ENCODE results near the gene VDR.
"Not testable (repeated sequence)": the region's sequence is repeated elsewhere in the genome, so short reads cannot be mapped to it uniquely, and the experiment has no call there.

The VDR gene

DNA sequence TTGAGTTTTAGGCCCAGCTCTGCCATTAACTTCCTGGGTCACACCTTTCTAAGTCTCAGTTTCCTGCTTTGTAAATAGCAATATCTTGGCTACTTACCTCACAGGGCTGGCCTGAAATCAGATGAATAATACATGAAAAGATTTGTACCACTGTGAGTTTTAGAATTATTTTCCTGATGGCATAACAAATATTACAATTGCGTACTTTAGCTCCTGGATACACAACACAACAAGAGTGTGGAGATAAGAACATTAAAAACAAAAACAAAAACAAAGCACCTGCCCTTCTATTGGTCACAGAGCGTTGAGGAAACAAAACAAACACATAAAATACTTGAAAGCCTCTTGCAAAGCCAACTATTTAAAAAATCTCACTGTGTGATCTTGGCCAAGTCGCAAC, 80.2 kb downstream of the VDR start:
- no peak for DNase-seq

DNA sequence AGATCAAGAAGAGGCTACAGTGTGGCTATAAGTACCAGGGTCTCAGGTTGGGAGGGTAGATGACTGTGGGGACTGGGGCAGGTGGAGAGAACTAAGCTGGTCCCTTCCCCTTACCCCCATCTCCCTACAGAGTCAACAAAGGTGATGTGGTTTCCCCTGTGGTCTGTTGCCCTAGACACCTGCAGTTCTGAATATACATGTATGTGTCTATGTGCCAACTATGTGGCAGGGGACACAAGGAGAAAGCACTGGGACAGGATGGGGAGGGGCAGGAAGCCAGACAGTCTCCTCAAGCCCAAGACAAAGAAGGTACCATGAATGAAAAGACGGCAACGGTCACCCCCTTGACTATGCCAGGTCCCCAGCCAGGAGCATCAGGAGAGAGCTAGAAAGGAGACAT, 80.6 kb downstream of the VDR start:
- no peak for DNase-seq

DNA sequence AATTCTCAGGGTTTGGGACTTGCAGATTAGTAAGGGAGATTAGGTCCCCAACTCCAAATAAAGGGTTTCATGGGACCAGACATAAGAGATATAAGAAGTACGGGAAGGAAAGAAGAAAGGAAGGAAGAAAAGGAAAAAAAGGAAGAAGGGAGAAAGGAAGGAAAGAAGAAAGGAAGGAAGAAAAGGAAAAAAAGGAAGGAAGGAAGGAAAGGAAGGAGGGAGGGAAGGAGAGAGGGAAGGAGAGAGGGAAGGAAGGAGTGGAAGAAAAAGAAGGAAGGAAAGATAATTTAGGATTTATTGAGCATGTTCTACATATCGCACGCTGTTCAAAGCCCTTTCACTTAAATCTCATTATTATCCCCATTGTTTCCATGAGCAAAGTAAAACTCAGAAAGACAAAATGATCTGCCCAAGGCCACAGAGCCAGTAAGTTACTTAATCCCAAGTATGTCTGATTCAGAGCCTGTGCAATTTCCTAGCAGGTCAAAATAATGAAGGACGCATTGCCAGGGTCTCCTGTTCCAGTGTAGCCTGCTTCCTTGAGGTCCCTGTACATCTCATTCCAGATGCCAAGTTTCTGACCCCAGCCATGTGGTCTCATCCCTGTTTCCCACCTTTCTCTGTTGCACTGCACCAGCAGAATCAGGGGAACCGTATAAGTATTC, 81.2 kb downstream of the VDR start:
- no peak for DNase-seq

DNA sequence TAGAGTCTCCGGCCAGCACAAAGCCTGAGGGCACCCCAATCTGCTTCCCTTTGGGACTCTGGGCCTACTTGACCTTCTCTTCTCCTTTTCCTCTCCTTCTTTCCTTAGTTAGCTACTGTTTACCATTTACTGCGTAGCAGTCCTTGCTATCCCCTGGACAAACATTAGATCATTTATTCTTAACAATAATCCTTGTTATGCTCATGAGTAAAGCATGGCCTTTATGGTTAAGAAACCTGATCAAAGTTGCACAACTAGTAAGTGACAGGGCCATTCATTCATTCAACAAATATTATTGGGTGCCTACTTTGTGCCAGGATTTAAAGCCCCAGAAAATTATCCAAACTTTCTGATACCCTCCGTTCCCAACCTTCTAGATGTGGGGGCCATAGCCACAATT, 81.9 kb downstream of the VDR start:
- DNase-seq = no peak

DNA sequence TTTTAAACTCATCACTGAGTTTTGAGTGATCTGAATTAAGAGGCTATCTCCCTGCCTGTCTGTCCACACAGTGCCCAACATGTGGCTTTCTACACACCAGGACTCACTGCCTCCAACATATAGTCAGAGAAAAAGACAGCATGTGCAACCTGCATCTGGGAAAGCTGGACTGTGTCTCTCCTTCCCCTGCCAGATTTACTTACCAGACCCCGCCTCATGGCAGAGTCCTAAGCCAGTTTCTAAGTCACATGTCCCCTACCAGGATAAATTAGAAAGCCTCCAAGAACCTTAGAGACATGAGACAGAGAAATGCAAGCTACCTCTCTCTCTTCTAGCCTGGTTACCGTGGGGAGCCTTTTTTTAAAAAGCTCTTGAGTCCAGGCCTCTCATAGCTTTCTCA, 82.4 kb downstream of the VDR start:
- no peak for DNase-seq

DNA sequence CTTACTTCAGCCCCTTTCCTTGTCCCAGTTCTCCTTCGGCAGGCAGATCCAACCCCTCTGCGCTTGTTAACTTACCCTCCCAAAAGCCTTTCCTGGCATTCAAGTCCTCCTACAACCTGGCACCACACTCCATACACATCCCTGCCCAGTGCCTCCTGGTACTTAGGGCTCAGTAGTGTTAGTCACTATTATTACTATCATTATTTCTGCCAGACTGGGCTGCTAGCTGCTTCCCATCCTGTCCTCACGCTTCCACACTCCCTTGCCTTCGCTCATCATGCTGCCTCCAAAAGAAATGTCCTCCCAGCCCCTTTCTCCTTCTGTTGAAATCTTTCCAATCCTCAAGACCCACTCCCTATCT, 83.5 kb downstream of the VDR start:
- DNase-seq = no peak

DNA sequence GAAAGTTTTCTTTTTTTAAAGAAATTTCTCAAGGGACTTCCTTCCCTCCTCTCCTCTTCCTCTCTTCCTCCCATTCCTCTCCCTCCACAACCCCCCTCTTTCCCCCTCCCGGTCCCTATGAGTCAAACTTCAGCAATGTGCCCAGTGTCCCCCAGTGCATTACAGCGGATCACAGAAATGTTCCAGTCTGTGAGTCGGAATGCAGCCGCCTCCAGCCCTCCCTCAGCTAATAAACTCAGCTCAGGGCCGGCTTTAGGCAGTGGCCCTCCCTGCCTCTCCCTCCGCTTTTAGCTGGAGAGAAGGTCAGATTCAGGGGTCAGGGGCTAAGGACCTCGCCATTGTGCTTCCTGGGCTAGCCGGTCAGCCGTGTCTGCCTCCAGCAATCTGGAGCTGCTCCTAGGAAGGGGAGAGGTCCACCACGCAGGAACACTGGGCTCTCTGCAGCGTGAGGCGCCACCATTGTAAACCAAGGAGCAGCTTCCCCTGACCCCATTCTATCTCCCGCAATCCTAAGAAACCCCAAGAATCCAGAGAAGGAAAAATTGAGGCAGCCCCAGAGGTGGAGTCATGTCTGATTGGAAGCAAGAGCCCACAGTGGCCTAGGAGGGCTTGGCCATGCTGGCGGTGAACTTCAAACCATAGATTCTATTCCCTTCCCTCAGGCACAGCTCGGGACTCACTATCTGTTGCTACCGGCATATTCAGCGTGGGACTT, 84.0 kb downstream of the VDR start:
- no peak for DNase-seq

DNA sequence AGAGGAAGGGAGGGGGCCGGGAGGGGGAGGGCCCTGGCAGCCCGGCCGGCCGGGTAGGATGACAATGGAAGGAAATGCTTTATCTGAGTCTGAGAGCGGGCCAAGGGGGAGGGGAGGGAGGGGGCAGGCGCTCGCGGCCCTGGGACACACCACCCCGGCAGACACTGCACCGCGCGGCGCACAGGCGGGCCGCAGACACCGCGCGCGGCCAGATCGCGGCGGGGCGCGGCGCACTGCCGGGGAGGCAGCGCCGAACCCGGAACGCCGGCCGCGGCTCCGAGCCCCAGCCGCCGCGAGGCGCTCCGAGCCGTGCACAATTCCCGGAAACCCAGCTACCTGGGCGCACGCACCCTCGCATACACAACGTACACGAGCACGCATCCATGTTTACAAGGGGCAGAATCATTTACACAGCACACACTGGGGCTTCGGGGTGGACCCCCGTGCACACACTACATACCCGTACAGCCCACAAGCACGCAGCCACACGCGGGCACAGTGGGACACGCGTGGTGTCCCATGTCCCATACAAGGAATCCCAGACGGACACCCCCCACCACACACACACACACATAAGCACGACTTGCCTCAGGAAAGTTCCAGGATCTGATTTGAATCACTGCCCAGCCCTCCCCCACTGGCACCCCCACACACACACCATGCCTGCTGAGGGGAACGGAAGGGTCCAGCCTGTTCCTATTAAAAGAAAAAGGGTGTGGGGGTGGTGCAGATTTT, 84.7 kb downstream of the VDR start, which contains the start of gene HDAC7:
Gene HDAC7 (minus strand): TSS at position 8 of the 735 bp plus-strand sequence. CDS start 118 bp downstream, outside the sequence.
- peak; percentile 70 to 75 for DNase-seq

DNA sequence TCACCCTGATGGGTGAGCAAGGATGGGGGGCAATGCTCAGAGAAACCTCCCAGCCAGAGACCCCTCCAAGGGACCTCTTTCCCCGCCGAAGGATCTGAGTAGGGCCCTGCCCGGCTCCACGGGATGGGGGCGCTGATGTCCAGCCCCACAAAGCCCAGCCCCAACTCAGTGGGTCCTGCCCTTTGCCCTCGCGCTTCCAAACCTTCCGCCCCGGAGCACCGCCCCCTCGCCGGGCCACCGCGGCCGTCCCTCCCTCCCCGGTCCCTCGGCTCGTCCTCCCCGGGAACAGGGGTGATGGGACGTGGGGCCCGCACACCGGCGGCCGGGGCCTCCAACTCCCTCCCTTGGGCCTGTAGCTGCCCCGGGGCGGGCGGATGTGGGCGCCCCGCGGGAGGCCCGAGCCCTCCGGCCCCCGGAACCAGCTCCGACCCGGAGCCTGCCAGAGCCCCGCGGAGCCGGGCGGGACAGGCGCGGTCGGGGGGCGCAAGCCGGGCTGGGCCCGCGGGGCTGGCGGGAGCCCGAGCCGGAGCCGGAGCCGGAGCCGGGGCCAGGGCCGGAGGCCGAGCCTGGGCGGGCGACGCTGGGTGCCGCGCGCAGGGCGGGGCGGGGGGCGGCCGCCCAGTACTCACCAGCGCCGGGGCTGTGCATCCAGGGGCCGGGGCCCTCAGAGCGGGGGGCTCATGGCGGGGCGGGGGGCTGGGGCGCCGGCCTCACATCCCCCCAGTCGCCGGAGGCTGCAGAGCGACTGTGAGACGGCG, 85.5 kb downstream of the VDR start:
- peak in 1 of 2 experiments; percentile 56 for DNase-seq

DNA sequence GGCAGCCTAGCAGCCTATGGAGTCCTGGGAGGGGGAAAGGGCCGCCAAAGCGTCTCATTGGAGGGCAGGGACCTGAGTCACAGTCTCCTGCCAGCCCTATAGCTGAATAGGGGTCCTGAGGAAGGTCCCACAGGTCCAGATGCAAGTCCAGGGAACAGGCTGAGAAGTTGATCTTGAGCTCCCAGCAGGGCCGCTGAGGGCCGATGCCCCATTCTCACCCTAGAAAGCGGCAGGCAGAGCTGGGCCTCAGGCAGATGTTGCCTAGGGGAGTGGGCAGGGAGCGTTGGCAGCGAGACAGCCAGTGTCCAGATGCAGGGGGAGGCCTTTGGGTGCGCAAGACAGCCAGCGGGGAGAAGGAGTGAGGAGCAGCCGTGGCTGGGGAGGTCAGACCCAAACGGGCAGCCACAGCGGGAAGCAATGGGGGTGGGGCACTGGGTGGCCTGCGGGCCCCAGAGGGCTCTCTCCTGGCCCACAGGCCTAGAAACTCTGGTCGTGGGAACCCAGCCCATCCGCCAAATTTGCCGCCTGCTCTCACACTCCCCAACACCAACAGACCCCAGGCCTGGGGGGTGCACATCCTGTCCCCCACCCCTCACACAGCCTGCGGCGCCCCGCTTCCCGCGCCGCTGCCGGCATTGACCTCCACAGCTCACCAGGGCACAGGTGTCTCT, 86.2 kb downstream of the VDR start:
- no peak for DNase-seq

DNA sequence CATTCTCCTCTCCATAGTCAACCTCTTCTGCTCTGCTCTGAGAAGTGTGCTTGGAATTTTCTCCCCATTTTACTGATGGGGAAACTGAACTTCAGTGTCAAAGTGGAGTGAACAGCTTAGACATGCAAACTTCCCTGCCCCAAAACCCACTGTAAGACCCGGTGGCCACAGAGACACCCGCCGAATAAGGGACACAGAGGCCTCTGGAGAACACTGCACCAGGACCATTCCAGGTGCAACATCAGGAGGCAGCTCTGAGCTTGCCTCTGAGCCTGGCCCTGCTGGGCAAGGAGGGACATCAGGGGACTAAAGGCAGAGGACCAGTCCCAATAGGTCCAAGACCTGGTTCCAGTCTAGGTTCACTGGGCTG, 86.8 kb downstream of the VDR start:
- no peak for DNase-seq

DNA sequence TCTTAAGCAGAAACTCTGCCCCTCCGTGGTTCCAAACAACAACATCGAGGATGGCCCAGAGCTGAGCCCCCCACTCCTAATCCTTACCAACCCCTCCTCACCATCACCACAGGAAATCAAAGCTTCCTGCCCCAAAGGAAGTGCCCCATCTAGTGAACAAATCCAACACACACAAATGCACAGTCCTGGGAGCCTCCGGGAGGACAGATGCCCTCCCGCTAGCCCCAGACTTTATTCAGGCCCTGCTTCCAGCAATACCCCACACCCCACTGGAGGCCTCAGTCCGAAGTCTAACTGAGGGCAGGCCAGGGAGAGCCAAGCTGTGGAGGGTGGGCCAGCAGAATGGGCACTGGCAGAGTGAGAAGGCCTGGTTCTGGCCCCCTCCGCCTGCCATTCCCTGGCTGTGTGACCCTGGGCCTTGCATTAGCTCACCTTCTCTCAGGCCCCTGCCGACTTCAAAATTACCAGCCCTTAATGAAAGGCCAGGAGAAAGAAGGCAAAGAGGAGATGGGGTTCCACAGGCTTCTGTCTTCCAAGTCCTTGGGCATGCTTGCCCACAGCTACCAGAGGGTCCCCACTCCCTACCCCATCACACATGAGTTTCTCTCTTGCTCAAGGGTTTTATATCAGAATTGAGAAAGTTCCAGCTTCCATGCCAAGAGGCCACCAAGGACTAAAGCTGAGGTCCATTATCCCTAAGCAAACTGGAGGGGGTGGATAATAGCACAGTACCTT, 87.4 kb downstream of the VDR start:
- no peak for DNase-seq

DNA sequence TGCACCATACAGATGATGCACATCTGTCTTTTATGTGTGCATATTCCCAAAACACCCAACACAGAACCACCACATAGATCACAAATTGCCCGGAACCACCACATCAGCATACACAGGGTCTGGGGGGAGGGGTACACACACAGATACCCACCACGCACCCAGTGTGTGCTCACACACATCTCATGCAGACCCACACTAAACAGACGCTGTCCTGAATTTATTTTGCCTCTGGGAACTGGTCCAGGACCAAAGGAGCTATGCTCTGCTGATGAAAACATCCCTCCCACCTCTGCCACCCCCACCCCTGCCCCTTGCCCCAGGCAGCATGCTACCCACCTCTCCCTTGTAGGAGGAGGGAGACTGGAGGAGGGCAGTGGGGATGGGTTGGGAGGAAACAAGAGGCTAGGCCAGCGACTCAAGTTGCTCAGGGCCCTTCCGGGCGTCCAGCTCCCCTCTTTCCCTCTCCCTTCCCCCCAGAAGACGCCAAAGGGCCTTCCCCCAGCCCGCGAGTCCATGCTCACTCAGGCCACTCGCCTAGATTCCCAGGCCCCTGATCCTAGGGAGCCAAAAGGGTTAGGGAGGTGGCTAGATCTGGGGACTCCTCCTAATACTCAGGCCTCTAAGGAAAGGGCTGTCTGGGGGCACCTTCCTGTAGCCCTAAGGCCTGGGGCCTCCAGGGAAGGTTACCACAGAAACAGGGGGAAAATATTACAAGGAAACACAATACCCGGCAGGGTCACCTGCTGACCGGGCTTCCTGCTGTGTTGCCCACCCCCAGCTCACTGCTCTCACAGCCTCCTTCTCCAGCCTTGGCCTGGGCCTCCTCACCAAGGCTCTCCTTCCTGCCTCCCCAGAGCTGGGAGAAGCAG, 88.2 kb downstream of the VDR start:
- no peak for DNase-seq

DNA sequence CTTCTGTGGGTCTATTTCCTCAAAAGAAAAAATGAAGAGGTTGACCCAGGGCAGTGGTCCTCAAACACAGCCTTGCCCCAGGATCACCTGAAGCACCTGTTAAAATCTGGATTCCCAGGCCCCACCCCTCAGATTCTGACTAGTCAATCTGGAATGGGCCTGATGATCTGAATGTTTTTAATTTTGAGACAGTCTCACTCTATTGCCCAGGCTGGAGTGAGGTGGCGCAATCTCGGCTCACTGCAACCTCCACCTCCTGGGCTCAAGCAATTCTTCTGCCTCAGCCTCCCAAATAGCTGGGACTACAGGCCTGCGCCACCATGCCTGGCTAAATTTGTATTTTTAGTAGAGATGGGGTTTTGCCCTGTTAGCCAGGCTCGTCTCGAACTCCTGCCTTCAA, 89.3 kb downstream of the VDR start:
- DNase-seq = not testable (repeated sequence)

DNA sequence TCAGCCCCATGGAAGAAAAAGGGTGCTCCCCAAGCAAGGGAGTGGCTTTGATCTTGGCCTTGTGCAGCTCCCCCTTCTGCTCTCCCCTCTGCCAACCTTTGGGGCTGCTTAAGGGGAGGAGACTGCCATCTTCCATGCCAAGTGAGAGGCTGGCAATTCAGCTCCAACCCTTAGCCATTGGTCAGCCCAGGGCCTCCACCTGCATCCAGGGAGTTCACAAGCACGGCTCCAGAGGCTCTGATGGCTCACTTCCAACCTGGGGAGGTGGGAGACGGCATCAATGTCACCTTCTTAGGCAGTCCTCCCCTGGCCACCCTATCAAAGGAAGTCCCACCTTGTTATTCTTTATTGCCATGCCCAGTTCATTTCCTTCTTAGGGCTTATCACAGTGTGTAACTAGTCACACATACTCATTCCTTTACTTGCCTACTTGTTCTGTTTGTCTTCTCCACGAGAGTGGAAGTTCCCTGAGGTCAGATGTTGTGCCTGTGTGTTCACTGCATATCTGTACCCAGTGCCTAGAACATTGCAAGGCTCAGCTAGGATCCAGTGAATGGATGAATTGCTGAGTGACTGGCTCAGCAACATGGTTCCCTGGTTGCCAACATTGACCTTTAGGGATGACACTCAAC, 90.1 kb downstream of the VDR start:
- DNase-seq = no peak

DNA sequence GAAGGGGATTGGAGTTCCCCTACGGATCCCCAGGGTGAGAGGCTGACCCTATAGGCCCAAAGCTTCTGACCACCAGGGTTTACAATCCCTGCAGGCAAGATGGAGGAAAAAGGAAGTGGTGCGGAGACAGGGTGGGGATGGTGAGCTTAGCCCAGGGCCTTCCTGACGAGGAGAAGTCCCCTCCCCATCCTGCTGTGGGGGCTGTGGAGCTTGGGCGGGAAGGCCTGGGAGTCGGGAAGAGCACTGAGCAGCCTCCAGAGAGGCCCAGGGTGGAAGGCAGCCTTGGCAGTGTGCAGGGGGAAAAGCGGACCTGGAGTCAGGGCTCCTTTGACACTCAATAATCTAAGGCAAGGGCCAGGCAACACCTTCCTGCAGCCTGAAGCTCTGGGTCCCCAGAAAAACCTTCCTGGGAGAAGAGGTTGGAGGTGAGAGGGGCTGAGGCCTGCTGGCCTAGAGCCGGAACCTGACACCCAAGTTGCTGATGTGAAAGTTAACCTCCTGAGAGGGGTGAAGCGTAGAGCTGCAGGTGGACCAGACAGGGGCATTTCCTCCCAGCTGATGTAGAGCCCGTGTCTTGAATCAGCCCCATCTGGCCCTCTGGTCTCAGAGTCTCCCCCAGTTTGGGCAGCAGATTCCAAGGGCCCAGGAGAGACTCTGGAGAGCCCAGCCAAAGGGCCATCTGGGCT, 91.1 kb downstream of the VDR start:
- DNase-seq = no peak

DNA sequence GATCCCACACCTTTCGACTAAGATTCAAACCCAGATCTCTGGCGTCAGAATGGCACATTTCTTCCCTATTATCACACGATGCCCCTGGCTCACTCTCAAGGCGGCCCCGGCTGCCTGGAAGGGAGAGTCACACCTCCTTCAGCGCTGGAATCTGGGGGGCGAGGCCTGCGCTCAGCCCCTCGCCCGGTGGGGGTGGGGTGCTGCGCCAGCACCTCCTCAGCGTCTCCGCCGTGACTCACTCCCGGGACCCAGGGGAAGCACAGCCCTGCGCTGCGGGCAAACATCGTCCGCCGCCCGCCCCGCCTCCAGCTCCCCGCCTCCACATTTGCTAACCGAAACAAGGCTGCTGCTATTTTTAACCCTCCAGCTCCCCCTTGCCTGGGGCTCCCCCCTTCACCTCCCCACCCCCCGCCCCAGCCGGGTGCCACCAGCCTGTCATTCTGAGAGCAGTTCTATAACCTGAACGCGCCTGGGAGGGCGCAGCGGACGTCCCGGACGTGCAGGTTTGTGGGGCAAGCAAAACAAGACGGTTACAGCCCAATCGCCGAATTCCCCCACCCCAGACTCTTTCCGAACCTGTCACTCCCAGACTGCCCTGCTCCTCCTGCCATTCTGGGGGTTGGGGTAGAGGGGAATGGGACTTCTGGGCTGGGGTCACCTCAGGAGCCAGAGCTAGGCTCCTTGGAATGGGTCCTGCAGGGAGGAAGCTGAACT, 91.8 kb downstream of the VDR start:
- DNase-seq = peak; percentile 89 to 96

DNA sequence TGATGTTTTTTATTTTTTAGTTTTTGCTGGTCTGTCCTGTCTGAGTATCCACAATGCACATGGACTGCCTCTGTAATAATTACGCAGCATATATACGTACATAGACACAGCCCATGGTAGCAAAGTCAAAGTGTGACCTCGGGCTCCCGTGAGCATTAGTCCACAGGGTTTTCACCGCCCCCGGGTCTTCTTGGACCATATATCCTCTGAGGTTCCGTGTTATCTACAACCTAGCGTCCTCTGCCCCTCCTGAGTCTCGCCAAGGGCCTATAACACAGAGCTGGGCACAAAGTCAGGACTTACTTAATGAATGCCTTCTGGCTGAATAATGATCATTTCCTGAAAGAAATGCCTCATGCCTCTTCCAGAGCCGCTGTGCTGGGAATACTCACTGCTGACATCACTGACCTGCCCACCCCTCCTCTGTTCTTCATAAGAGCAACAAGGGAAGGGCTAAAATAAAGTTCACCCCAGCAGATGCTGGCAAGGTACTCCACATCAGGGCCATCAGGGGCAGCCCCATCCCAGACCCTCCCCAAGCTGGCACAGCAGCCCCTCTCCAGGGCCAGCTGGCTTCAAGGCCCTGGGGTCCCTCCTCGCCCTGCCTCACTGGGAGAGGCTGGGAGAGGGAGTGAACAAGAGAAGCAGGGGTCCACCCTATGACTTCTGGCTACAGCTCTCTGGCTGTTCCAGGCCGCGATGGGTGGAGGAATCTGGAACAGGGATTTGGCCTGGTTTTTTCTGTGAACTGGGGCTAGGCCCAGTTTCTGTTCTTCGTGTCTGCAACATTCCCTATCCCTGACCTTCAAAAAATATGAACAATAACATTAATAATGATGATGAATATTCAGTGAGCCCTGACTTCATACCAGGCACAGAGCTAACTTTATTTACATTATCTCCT, 93.0 kb downstream of the VDR start:
- no peak for DNase-seq
